ENCODE data around the gene ERP29.
A peak's percentile ranks its signal among the peaks of the same experiment; 100 is the strongest.
"Not testable (repeated sequence)": the region's sequence is repeated elsewhere in the genome, so short reads cannot be mapped to it uniquely, and the experiment has no call there.

The ERP29 gene

DNA sequence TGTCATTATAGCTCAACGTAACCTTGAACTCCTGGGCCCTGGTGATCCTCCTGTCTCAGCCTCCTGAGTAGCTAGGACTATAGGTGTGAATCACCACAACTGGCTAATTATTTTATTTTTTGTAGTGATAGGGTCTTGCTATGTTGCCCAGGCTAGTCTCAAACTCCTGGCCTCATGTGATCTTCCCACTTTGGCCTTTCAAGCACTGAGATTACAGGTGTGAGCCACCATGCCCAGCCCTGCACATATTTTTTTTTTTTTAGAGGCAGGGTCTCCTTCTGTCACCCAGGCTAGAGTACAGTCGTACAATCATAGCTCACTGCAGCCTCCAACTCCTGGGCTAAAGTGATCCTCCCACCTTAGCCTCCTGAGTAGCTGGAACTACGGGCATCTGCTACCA is 9.2 kb upstream of the ERP29 start:
- DNase-seq: no peak

DNA sequence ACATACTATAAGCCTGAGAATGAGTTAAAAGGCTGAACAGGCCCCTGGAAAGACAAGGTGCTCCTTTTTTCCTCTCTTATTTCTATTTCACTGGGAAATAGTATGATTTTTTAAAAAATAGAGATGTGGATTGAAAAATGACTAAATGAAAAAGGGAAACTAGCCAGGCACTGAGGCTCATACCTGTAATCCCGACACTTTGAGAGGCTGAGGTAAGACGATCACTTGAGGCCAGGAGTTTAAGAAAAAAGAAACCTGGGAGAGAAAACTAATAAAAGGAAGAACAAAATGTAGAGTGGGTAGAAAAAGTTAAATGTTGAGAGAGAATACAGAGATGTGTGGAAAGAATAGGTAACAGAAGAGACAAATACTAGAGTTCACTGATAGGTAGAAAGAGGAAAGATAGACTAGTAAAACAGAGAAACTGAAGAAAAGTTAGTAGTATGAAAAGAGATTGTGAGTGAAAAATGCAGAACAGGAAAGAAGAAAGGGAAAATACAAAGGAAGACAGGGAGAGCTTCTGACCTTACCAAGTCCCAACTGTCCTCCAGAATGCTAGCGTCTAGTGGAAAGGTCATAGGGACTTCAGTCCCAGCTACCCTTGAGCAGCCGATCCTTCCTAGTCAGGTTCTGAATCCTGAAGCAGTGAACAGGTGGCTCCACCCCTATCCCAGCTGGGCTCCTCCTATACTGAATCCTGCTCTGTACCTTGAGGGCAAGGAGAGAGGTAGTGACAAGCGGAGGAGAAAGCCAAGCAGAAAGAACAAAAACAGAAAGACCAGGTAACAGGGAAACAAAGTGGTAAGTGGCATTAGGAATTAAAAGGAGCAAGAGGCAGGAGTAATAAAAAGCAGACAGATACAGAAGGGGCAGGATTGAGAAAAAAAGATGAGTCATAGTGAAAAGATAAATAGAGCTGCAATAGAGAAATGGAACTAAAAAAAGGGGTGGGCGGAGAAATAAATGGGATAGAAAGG is 7.5 kb upstream of the ERP29 start:
- no peak for DNase-seq

DNA sequence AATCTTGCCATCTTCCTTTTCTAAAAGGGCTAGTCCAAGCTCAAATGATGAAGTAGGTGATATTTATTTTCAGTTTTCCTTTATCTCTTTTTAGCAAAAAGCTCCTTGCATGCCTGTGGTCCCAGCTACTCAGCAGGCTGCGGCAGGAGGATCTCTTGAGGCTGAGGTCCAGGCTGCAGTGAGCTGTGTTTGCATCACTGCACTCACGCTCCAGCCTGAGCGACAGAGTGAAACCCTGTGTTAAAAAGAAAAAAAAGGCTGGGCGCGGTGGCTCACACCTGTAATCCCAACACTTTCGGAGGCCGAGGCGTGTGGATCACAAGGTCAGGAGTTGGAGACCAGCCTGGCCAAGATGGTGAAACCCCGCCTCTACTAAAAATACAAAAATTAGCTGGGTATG is 5.3 kb upstream of the ERP29 start:
- DNase-seq: no peak

DNA sequence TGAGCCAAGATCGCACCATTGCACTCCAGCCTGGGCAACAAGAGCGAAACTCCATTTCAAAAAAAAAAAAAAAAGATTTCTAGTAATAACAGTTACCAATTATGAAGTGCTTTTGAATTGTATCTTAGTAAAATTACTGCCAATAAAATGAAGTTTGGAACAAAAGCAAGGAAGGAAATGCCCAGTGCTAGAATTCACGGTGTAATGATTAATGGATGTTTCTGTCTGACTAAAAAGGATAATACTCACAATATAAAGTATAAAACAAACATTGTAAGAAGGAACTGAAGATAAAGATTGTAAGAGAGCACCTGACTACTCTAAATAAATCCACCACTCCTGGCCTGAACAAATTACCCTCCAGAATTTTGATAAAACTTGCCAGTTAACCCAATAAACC is 4.3 kb upstream of the ERP29 start:
- DNase-seq: no peak

DNA sequence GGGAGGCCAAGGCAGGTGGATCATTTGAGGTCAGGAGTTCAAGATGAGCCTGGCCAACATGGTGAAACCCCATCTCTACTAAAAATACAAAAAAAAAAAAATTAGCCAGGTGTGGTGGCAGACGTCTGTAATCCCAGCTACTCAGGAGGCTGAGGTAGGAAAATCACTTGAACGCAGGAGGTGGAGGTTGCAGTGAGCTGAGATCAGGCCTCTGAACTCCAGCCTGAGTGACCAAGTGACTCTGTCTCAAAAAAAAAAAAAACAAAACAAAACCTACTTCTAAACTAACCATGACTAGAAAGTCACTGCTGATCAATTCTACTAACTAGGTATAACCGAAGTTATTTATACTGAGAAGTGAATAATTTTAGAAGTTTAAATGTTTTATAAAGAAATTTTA is 3.6 kb upstream of the ERP29 start:
- DNase-seq: not testable (repeated sequence)

DNA sequence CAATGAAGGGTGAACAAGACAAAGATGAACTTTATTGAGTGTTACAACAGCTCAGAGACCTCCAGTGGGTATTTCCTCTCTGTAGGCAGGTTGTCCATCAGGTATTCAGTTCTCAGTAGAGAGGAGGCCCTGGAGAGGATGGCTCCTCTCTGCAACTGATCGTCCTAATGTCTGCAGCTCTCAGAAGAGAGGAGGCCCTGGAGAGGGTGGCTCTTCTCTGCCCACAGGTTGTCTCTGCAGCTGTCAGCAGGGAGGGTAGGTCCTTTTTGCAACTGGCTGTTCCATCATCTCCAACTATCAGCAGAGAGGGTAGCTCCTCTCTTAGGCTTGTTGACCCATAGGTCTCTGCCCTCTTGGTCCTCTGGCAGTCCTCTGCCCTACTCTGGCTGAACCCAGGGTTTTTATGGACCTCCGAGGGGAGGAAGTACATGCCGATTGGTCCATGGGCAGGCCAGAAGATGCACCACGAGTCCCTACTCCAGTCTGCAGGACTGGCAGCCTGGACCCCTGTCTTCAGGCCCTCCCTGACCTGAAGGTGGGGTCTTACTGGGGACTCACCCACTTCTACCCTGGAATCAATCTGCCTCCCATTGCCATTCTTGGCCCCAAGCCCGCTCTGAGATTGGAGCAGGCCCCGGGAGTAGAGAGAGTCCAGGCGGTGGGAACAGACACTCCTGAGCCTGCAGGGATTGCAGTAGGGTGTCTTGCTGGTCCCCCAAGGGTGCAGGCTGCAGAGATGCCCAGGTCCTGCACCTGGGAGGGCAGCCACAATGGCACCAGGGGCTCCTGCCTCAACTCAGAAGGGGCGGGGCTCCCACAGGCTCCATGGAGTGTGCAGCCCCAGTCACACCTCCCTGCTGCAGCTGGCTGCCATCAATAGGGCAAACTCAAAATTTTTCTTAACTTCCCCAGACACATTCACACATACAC is 2.5 kb upstream of the ERP29 start:
- DNase-seq: no peak

DNA sequence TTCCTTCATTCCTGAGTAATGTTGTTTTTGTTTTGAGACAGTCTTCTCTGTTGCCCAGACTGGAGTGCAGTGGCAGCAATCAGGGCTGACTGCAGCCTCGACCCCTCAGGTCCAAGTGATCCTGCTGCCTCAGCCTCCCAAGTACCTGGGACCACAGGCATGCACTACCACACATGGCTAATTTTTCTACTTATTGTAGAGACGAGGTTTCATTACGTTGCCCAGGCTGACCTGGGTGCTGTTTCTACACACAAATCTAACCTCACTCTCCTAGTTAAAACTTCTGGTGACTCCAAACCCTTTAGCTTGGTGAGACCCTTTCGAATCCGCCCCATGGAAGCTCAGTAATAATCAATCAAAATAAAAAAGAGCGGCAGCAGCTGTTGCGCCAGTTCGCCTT is 1.5 kb upstream of the ERP29 start:
- DNase-seq: no peak

DNA sequence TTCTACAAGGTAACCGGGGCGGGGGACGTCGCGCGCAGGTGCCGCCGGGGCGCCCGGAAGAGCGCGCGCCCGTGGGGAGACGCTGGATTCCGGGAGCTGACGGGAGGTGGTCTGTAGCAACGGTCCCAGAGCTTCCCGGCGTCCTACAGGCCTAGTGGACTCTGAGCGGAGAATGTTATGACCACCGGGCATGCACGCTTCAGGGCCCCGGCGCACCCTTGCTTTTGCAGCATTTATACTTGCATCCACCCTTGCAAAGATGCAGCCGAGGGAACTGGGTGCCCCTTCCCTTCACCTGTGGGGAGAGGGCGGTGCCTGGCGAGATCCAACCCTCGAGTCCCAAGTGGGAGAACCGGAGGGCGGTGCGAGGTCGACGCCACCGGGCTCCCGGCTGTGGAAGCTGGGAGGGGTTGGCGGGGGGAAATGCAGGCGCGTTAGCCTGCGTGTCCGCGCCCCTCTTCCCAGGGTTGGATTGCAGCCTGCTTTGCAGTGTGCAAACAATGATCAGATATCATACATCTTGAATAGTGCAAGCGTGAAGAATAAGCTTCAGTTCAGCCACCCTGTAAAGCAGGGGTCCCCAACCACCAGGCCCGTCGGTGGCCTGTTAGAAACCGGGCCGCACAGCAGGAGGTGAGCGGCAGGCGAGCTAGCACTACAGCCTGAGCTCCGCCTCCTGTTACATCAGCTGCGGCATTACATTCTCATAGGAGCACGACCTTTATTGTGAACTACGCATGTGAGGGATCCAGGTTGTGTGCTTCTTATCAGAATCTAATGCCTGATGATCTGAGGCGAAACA is 576 bp downstream of the ERP29 start:
- peak; percentile 53 to 55 for DNase-seq

DNA sequence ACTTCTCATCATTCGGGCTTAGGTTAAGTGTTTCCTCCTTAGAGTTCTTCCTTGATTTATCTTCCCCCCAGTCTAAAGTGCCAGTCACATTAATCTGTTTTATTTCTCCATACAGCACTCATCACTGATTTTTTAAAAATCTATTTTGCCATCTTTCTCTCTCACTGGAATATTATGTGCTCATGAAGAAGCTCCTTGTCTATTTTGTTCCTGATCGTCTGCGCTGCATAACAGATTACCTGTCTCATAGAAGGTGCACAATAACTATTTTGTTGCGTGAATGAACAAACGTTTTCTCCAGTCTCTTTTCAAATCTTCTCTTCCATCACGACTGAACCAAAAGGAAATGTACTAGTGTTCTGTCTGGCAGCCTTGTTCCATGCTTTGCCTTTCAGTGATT is 2.7 kb downstream of the ERP29 start:
- DNase-seq: no peak

DNA sequence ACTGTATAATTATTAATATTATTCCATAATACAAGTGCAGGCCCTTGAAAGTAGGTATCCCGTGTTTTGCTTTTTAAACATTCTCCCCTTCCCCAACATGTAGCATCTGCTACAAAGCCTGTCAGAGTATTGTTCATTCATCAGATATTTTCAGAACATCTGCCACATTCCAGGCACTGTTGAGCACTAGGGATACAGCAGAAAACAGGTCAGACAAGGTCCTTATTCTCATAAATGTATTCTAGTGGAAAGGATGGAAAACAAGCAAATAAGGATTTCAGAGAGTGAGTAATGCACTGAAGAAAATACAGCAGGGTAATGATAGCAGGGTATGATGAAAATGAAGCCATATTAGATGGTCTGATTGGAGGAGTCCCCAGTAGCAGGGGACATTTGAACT is 3.8 kb downstream of the ERP29 start:
- no peak for DNase-seq

DNA sequence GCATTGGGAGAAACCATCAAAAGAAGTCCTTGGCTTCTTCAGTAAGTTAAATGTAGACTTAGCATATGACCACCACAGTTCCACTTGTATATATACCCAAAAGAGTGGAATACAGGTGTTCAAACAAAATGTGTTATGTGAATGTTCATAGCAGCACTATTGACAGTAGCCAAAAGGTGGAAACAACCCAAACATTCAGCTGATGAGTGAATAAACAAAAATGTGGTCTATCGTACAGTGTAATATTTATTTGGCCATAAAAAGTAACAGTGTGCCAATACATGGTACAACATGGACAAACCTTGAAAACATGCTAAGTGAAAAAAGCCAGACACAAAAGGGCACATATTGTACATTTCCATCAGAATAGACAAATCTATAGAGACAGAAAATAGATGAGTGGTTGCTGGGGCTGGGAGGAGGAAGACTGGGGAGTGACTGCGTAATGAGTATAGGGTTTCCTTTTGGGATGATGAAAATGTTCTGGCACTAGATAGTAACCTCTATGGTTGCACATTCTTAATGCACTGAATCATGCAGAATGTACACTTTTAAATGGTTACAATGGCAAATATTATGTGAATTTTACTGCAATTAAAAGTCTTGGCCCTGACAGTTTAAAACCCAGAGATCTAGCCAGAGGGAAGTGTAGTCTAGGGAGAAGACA is 5.5 kb downstream of the ERP29 start:
- no peak for DNase-seq

DNA sequence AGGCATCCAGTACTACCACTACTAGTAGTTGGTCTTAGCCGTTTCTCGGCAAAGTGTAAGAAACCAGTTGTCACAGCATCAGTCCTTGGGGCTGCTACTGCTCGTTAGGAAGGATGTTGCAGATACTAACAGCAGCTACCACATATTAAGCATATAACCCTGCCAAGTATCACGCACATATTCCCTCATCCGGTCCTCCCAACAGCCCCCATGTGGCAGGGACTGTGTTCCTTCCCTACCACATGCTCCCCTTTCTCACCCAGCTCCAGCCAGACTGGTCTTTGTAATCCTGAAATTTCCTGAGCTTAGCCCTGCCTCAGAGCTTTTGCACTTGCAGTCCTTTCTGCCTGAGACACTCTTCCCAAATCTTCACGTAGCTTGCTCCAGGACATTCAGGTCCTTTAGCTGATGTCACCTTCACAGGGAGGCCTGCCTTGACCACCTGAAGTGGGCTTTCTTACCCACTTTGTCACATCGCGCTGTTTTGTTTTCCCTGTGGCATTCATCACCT is 7.8 kb downstream of the ERP29 start:
- DNase-seq: no peak

DNA sequence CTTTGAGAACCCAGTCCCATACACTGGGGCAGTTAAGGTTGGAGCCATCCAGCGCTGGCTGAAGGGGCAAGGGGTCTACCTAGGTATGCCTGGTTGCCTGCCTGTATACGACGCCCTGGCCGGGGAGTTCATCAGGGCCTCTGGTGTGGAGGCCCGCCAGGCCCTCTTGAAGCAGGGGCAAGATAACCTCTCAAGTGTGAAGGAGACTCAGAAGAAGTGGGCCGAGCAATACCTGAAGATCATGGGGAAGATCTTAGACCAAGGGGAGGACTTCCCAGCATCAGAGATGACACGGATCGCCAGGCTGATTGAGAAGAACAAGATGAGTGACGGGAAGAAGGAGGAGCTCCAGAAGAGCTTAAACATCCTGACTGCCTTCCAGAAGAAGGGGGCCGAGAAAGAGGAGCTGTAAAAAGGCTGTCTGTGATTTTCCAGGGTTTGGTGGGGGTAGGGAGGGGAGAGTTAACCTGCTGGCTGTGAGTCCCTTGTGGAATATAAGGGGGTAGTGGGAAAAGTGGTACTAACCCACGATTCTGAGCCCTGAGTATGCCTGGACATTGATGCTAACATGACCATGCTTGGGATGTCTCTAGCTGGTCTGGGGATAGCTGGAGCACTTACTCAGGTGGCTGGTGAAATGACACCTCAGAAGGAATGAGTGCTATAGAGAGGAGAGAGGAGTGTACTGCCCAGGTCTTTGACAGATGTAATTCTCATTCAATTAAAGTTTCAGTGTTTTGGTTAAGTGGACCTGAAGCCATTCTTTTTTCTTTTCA is 9.2 kb downstream of the ERP29 start:
- DNase-seq: no peak

DNA sequence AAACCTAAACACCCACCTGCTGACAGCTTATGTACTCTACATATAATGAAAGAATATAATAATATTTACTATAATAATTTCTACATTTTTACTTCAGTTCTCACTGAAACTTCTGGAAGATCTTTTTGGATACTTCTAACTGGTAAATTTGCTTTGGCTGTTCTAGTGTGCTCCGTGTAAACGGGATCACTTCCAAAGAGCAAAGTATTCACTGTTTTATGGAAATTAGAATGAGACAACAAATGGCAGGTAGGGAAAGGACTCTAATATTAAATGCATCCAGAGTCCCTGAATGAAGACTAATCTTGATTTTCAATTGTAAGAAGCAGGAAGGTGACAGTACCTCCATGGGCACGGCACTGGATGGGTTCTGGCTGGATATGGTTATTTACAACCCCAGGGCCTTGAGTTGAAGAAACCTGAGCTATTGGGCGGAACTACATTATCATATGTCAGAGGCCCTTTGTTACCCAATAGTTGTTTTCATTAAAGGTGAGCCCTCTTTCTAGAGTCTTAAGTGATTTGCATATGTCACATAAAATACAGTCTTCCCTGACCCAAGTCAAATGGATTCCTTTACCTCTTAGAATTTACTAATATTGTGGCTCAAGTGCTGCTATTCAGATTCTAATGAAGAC is 10.7 kb downstream of the ERP29 start:
- no peak for DNase-seq

DNA sequence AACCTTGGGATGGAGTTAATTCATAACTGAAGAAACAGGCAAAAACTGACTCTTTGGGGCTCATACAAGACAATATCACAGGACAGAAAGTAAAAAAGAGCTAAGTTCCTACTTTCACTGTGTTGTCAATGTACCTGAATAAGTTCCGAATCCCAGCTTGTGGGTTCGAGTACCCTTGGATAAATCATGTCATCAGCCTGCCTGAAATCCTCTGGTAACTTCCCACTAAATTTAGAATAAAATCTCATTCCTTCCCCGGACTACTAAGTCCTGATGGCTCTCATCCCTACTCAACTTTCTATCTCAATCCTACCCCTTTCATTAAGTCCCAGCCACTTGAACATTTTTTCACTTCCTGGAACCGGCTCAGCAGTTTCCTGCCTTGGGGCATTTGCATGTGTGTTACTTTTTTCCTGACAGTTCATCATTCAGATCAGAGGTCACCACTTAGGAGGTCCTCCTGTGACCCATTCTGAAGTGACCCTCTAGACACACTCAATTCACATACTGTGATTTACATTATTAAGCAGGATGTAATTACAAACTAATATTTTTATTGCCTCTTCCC is 12.7 kb downstream of the ERP29 start:
- no peak for DNase-seq

DNA sequence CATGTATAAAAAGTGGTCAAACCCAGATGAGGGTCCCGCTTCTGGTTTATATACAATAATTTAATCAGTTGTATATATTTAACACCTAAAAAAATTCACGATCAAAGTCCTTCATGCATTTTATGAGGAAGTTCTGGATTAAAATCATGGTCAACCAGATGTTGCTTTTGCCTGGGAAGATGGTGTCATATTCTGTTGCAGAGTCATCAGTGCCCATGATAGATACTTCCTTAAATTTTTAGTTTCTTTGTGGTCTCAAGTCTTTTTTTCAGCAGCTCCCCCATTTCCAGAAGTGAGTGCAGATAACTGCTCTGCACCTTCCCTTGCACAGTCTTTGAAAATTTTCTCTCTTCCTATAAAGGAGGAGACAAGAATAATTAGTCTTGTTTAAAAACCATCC is 16.1 kb downstream of the ERP29 start:
- no peak for DNase-seq

DNA sequence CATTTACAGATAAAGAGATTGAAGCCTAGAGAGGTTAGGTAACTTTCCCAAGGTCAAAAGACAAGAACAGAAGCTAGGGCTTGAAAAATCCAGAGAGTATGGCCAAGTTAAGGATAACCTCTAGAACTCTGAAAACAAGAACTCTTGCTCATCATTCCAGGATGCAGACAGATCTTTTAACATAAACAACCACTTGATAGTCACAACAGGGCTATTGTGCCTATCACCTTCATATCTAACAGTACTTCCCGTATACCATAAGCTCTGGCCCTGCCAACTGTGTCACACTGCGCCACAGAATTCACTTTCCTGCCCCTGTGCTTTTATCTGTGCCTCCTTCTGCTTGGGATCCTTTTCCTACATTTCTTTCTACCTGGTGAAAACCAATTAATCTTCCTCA is 18.2 kb downstream of the ERP29 start:
- no peak for DNase-seq

DNA sequence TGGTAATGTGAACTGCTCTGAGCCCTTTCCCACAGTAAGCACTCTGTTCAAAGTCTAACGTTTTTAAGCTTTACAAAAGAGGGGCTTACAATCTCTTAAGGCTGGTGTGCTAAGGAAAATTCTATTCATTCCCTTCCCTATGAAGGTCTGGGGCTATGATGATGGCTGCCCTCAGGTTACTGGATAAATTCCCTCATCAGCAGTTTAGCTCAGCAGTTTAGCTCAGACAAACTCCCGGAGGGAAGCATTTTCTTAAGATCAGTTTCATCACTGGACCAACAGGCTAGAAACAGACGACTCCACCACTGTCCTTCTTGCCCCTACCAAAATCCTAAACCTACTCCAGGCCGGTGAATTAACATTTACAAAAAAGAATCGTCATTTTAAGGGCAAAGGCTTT is 19.1 kb downstream of the ERP29 start:
- DNase-seq: no peak

DNA sequence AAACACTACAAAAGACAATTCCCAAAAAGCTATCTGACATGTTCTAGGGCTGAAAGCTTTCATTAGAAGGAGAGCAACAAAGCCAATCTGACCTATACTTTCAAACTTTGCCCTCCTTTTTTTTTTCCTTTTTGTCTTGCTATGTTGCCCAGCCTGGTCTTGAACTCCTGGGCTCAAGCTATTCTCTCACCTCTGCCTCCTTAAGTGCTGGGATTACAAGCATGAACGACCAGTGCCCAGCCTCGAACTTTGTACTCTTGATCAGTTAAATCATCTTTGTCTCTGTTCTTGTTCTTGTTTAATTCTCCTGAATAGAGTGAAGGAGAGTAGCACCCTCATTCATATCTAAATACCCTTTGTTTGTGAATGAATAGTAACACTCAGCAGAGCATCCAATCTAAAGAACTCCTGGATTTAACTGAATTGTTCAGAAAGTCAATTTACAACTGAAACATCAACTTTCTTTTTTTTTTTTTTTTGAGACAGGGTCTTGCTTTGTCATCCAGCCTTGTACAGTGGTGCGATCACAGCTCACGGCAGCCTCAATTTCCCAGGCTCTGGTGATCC is 22.1 kb downstream of the ERP29 start:
- no peak for DNase-seq

DNA sequence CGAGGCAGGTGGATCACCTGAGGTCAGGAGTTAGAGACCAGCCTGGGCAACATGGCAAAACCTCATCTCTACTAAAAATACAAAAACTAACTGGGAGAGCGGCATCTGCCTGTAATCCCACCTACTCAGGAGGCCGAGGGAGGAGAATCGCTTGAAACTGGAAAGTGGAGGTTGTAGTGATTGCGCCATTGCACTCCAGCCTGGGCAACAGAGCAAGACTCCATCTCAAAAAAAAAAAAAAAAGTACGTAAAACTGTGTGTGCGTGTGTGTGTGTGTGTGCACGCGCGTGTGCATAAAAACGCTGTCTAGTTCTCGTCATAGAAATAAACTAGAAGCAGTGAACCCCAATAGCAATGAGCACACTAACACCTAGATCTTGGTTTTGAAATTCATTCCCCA is 23.4 kb downstream of the ERP29 start:
- DNase-seq: not testable (repeated sequence)

Data from stimulated activated CD4-positive, alpha-beta T cell treated with anti-CD3 and anti-CD28 coated beads, Interleukin-2, amount 100 ng/mL, for 48 hours (primary cell).